Left ventricle myocardium inferior (tissue), 1 donor: ENCODE data around the gene MMP12. TPM values are rescaled to one million over a fixed set of nuclear protein-coding genes. Genes with fewer than 3 reads are reported as not detected.

Experiments
- DNase-seq: peaks from one replicate; pipeline ENCODE4 v3.0.0-alpha.2; 2020
- H3K27ac ChIP-seq: fragments of 200-600 bp; replicated peaks from 2 replicates; pipeline ENCODE4 v1.8.0; 2021
- H3K27me3 ChIP-seq: fragments of 200-600 bp; 2 replicates; pipeline ENCODE4 v1.8.0; 2021; ENCODE audit warnings: low read depth
- H3K36me3 ChIP-seq: fragments of 200-600 bp; 2 replicates; pipeline ENCODE4 v1.8.0; 2021
- H3K4me1 ChIP-seq: fragments of 200-600 bp; 2 replicates; pipeline ENCODE4 v1.8.0; 2021
- H3K4me3 ChIP-seq: fragments of 200-600 bp; 2 replicates; pipeline ENCODE4 v1.8.0; 2021; ENCODE audit warnings: mild to moderate bottlenecking, moderate library complexity
- H3K9me3 ChIP-seq: fragments of 200-600 bp; replicated peaks from 2 replicates; pipeline ENCODE4 v1.8.0; 2021
- intact Hi-C: fragments of 100-400 bp; cut with micrococcal nuclease; formaldehyde crosslinking; loops from one replicate; pipeline ENCODE4 v1.11.0; 2022
- total RNA-seq: library from RNA; stranded (reverse); fragmentation: NEBNext Ultra II Directional; extraction: Animal tissue kit (Norgen Biotek cat#: 25700); gene quantifications from one replicate; pipeline ENCODE4 v1.2.1, GENCODE V29; 2021
- TF ChIP-seq, protein P1 (sequence below): fragments of 200-600 bp; IDR thresholded peaks from 2 replicates; pipeline ENCODE4 v1.8.0; 2021; ENCODE audit warnings: antibody characterized with exemption, mild to moderate bottlenecking, borderline replicate concordance
- donor health status: DM: no; HTN: yes; CAD: no; lungs with severe emphysema.

MMP12 gene
- total RNA-seq, 1 donor from 2014 or later = not detected

- intact Hi-C loops = no loop called here
- Histone ChIP-seq H3K27me3 (no peaks in the 10 kb centered on the region), H3K4me3 (no peak overlapping the region), H3K9me3 (no peaks in the 10 kb centered on the region), H3K27ac (no peak overlapping the region), H3K4me1 (no peaks in the 10 kb centered on the region), H3K36me3 (no peaks in the 10 kb centered on the region)
- no peak for DNase-seq
- TF ChIP-seq, protein P1, sequence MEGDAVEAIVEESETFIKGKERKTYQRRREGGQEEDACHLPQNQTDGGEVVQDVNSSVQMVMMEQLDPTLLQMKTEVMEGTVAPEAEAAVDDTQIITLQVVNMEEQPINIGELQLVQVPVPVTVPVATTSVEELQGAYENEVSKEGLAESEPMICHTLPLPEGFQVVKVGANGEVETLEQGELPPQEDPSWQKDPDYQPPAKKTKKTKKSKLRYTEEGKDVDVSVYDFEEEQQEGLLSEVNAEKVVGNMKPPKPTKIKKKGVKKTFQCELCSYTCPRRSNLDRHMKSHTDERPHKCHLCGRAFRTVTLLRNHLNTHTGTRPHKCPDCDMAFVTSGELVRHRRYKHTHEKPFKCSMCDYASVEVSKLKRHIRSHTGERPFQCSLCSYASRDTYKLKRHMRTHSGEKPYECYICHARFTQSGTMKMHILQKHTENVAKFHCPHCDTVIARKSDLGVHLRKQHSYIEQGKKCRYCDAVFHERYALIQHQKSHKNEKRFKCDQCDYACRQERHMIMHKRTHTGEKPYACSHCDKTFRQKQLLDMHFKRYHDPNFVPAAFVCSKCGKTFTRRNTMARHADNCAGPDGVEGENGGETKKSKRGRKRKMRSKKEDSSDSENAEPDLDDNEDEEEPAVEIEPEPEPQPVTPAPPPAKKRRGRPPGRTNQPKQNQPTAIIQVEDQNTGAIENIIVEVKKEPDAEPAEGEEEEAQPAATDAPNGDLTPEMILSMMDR = no peak
These were observed 25.5 kb downstream of the MMP12 start for GRCh38 chr11:102849311-102849710.

- H3K9me3 ChIP-seq = no peaks in the 10 kb centered on the region
- TF ChIP-seq, protein P1 = no peak
- intact Hi-C loops = no loop called here
- DNase-seq = no peak
- H3K27ac ChIP-seq = no peak overlapping the region
- H3K27me3 ChIP-seq = peaks cover 4% of the 10 kb centered on the region
- no peaks in the 10 kb centered on the region for H3K4me1 ChIP-seq
- H3K36me3 ChIP-seq = no peaks in the 10 kb centered on the region
- no peak overlapping the region for H3K4me3 ChIP-seq
These were observed 28.5 kb downstream of the MMP12 start for GRCh38 chr11:102846292-102846691.

DNA sequence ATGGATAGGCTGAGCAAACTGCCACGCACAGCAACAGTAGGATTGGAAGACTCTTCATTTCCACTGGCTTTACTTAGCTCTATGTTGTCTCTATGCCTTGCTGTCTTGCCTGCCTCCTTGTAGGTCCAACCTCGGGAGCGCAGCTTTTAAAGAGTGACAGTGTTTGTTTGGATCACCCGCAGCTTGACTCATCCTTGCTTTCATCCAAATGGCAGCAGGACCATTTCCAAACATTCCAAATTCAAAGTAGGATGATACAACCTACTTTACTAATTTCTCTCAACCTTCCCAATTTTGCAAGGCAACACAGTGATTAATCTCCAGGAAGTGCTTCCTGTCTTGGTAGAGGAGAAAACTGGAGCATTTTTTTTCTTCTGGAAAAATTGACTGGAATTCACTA, 31.3 kb downstream of the MMP12 start, which contains the start of gene MMP3:
Gene MMP3, minus strand, starts transcription at position 121 of the 400 bp plus-strand sequence. Its CDS starts 63 bp downstream, at position 58.
- H3K4me3 ChIP-seq = no peak within 1 kb of the TSS
- TF ChIP-seq, protein P1 = no peak
- no peaks in the 10 kb centered on the region for H3K9me3 ChIP-seq
- intact Hi-C loops = no loop called here
- H3K36me3 ChIP-seq = no peaks in the 10 kb centered on the region
- H3K4me1 ChIP-seq = no peaks in the 10 kb centered on the region
- no peak for DNase-seq
- peaks cover 4% of the 10 kb centered on the region for H3K27me3 ChIP-seq
- no peak within 1 kb of the TSS for H3K27ac ChIP-seq

DNA sequence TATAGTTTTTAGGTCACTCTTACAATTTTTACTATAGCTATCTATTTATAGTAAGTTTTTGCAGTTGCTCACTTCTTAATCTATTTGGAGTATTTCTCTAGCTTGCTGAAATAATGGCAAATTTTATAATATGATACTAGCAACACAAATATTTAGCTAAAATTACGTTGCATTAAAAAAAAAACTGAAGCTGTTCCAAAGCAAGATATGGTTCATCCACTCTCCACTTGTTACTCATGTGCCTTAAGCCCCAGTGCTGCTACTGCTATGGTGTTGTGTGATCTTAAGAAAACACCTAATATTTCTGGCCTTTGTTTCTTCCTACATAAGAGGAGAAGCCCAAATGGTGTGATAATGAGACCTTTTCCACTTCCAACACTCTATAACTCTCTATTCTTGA, 31.9 kb downstream of the MMP12 start:
- Histone ChIP-seq H3K4me3 (no peak overlapping the region), H3K27me3 (peaks cover 4% of the 10 kb centered on the region), H3K27ac (no peak overlapping the region), H3K4me1 (no peaks in the 10 kb centered on the region), H3K36me3 (no peaks in the 10 kb centered on the region), H3K9me3 (no peaks in the 10 kb centered on the region)
- TF ChIP-seq, protein P1 = no peak
- intact Hi-C loops = no loop called here
- no peak for DNase-seq

DNA sequence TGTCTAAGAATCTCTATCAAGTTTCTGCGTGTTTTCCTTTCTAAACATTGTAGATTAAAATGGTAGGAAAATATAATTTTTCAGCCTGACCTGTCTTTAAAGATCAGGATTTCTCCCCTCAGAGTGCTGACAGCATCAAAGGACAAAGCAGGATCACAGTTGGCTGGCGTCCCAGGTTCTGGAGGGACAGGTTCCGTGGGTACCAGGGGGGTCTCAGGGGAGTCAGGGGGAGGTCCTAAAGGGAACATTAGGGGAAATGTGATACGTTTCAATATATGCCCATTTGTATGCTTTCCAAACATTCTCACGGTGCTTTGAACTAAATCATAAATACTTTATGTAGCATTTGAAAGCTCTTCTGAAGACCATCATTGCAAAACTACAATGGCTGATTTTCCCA, 34.8 kb downstream of the MMP12 start:
- DNase-seq = no peak
- H3K9me3 ChIP-seq = no peaks in the 10 kb centered on the region
- H3K27me3 ChIP-seq = peaks cover 4% of the 10 kb centered on the region
- intact Hi-C loops = no loop called here
- H3K36me3 ChIP-seq = no peaks in the 10 kb centered on the region
- no peak overlapping the region for H3K27ac ChIP-seq
- H3K4me1 ChIP-seq = no peaks in the 10 kb centered on the region
- no peak overlapping the region for H3K4me3 ChIP-seq
- TF ChIP-seq, protein P1 = no peak
